SK-N-SH treated with all-trans-retinoic acid at 6 μM for 48 hours (cell line): Measurements from ENCODE around the gene OXNAD1.

Experiments
- ATAC-seq: fragments of 200-7000 bp; cut with Tn5 transposase; 3 replicates; pipeline ENCODE4 v1.9.1; 2020; ENCODE audit warnings: mild to moderate bottlenecking, moderate library complexity
- ARNTL ChIP-seq: fragments of 450-650 bp; formaldehyde crosslinking; IDR thresholded peaks from 2 replicates; pipeline ENCODE4 v1.5.0; 2020; ENCODE audit warnings: low read depth, mild to moderate bottlenecking, moderate library complexity, borderline replicate concordance
- BACH2 ChIP-seq: fragments of 250-450 bp; sonication (Bioruptor Pico); IDR thresholded peaks from 2 replicates; pipeline ENCODE4 v1.9.0; 2021; ENCODE audit warnings: mild to moderate bottlenecking, borderline replicate concordance
- CSDC2 ChIP-seq: fragments of 250-450 bp; sonication (Bioruptor Pico); IDR thresholded peaks from 2 replicates; pipeline ENCODE4 v1.5.0; 2020; ENCODE audit warnings: mild to moderate bottlenecking, moderate library complexity
- GLIS3 ChIP-seq: fragments of 250-450 bp; sonication (Bioruptor Pico); IDR thresholded peaks from 2 replicates; pipeline ENCODE4 v1.5.0; 2020; ENCODE audit warnings: mild to moderate bottlenecking, moderate library complexity
- ISL1 ChIP-seq: fragments of 250-450 bp; sonication (Bioruptor Pico); IDR thresholded peaks from 2 replicates; pipeline ENCODE4 v2.1.2; 2022; ENCODE audit warnings: mild to moderate bottlenecking, moderate library complexity
- OSR1 ChIP-seq: fragments of 250-450 bp; sonication (Bioruptor Pico); IDR thresholded peaks from 2 replicates; pipeline ENCODE4 v1.8.0; 2022; ENCODE audit warnings: moderate library complexity, mild to moderate bottlenecking, inconsistent platforms
- RARB ChIP-seq: fragments of 250-450 bp; sonication (Bioruptor Pico); IDR thresholded peaks from 2 replicates; pipeline ENCODE4 v1.8.0; 2021; ENCODE audit warnings: mild to moderate bottlenecking, moderate library complexity
- SNAI2 ChIP-seq: fragments of 250-450 bp; sonication (Bioruptor Pico); IDR thresholded peaks from 2 replicates; pipeline ENCODE4 v1.5.0; 2020; ENCODE audit warnings: mild to moderate bottlenecking, moderate library complexity
- TCF4 ChIP-seq: fragments of 250-450 bp; sonication (Bioruptor Pico); IDR thresholded peaks from 2 replicates; pipeline ENCODE4 v1.8.0; 2021; ENCODE audit warnings: mild to moderate bottlenecking, moderate library complexity, borderline replicate concordance
- TOX ChIP-seq: fragments of 250-450 bp; sonication (Bioruptor Pico); IDR thresholded peaks from 2 replicates; pipeline ENCODE4 v1.8.0; 2021; ENCODE audit warnings: mild to moderate bottlenecking, moderate library complexity, borderline replicate concordance
- ZC3H10 ChIP-seq: fragments of 250-450 bp; sonication (Bioruptor Pico); IDR thresholded peaks from 2 replicates; pipeline ENCODE4 v1.5.1; 2021; ENCODE audit warnings: mild to moderate bottlenecking, moderate library complexity
- ZFP3 ChIP-seq: fragments of 250-450 bp; sonication (Bioruptor Pico); IDR thresholded peaks from 2 replicates; pipeline ENCODE4 v1.5.0; 2020; ENCODE audit warnings: mild to moderate bottlenecking, moderate library complexity
- ZFP30 ChIP-seq: fragments of 450-650 bp; formaldehyde crosslinking; IDR thresholded peaks from 2 replicates; pipeline ENCODE4 v1.5.0; 2022; ENCODE audit warnings: mild to moderate bottlenecking, moderate library complexity
- ZNF565 ChIP-seq: fragments of 450-650 bp; formaldehyde crosslinking; conservative IDR thresholded peaks from 2 replicates; pipeline ENCODE4 v1.5.0; 2020; ENCODE audit warnings: low read depth, mild to moderate bottlenecking, moderate library complexity
- ZNF8 ChIP-seq: fragments of 450-650 bp; formaldehyde crosslinking; IDR thresholded peaks from 2 replicates; pipeline ENCODE4 v1.5.0; 2020; ENCODE audit warnings: mild to moderate bottlenecking, moderate library complexity
- TF ChIP-seq, protein P1 (sequence below): fragments of 250-450 bp; sonication (Bioruptor Pico); IDR thresholded peaks from 2 replicates; pipeline ENCODE4 v1.5.1; 2021; ENCODE audit warnings: mild to moderate bottlenecking, moderate library complexity
- TF ChIP-seq, protein P2 (sequence below): fragments of 250-450 bp; sonication (Bioruptor Pico); IDR thresholded peaks from 2 replicates; pipeline ENCODE4 v1.5.0; 2020; ENCODE audit warnings: mild to moderate bottlenecking, moderate library complexity
- TF ChIP-seq, protein P3 (sequence below): fragments of 250-450 bp; sonication (Bioruptor Pico); IDR thresholded peaks from 2 replicates; pipeline ENCODE4 v1.8.0; 2020; ENCODE audit warnings: mild to moderate bottlenecking, moderate library complexity, borderline replicate concordance

Gene OXNAD1

DNA sequence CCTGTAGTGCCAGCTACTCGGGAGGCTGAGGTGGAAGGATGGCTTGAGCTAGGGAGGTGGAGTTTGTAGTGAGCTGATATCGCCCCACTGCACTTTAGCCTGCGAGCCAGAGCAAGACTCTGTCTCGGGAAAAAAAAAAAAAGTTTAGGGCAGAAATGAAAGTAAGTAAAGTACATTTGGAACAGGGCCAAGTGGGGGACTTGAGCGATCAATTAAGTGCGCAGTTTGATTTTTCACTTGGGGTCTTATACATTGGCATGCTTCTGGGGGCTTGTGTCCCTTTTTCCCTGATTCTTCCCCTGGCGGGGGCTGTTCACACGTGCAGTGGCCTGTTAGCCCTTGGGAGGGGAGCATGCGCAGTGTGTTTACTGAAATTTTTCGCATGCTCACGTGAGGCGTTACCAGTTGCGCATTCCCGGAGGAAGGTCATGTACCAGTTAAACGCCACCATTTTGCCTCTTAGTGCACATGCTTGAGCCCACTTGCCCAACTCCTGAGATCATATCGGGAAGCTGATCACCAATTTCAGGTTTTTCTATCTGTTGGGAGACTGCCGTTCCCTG, 48.6 kb upstream of the OXNAD1 start (continued):
- TF ChIP-seq, protein P1, sequence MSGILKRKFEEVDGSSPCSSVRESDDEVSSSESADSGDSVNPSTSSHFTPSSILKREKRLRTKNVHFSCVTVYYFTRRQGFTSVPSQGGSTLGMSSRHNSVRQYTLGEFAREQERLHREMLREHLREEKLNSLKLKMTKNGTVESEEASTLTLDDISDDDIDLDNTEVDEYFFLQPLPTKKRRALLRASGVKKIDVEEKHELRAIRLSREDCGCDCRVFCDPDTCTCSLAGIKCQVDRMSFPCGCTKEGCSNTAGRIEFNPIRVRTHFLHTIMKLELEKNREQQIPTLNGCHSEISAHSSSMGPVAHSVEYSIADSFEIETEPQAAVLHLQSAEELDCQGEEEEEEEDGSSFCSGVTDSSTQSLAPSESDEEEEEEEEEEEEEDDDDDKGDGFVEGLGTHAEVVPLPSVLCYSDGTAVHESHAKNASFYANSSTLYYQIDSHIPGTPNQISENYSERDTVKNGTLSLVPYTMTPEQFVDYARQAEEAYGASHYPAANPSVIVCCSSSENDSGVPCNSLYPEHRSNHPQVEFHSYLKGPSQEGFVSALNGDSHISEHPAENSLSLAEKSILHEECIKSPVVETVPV = no peak
- TF ChIP-seq SNAI2 (CRISPR knock-in tag) (no peak), ZNF565 (no peak), ZC3H10 (CRISPR knock-in tag) (no peak)

DNA sequence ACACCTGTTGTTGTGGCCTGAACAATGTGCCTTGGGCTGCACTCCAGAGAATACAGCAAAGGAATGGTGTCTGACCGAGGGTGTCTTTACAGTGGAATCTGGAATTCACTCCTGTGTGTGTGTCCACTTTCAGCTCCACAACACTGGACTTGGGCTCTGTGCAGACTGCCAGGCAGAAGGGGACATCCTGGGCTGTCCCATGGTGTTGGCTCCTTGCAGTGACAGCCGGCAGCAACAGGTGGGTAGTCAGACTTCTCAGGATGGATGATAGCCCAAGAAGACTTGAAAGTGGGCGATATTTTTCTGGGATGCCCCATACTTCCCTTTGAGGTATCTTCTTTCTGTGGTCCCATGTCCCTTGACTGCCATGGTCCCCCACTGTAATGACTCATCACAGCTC, 45.2 kb upstream of the OXNAD1 start:
- TF ChIP-seq, protein P1 = no peak
- TF ChIP-seq, protein P2, sequence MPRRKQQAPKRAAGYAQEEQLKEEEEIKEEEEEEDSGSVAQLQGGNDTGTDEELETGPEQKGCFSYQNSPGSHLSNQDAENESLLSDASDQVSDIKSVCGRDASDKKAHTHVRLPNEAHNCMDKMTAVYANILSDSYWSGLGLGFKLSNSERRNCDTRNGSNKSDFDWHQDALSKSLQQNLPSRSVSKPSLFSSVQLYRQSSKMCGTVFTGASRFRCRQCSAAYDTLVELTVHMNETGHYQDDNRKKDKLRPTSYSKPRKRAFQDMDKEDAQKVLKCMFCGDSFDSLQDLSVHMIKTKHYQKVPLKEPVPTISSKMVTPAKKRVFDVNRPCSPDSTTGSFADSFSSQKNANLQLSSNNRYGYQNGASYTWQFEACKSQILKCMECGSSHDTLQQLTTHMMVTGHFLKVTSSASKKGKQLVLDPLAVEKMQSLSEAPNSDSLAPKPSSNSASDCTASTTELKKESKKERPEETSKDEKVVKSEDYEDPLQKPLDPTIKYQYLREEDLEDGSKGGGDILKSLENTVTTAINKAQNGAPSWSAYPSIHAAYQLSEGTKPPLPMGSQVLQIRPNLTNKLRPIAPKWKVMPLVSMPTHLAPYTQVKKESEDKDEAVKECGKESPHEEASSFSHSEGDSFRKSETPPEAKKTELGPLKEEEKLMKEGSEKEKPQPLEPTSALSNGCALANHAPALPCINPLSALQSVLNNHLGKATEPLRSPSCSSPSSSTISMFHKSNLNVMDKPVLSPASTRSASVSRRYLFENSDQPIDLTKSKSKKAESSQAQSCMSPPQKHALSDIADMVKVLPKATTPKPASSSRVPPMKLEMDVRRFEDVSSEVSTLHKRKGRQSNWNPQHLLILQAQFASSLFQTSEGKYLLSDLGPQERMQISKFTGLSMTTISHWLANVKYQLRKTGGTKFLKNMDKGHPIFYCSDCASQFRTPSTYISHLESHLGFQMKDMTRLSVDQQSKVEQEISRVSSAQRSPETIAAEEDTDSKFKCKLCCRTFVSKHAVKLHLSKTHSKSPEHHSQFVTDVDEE = no peak
- TF ChIP-seq TCF4 (CRISPR knock-in tag) = no peak
- no peak for TF ChIP-seq CSDC2 (CRISPR knock-in tag)
- no peak for TF ChIP-seq BACH2 (CRISPR knock-in tag)
- TF ChIP-seq, protein P3, sequence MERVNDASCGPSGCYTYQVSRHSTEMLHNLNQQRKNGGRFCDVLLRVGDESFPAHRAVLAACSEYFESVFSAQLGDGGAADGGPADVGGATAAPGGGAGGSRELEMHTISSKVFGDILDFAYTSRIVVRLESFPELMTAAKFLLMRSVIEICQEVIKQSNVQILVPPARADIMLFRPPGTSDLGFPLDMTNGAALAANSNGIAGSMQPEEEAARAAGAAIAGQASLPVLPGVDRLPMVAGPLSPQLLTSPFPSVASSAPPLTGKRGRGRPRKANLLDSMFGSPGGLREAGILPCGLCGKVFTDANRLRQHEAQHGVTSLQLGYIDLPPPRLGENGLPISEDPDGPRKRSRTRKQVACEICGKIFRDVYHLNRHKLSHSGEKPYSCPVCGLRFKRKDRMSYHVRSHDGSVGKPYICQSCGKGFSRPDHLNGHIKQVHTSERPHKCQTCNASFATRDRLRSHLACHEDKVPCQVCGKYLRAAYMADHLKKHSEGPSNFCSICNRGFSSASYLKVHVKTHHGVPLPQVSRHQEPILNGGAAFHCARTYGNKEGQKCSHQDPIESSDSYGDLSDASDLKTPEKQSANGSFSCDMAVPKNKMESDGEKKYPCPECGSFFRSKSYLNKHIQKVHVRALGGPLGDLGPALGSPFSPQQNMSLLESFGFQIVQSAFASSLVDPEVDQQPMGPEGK (CRISPR knock-in tag) = no peak
- TF ChIP-seq SNAI2 (CRISPR knock-in tag) = no peak
- TF ChIP-seq ZC3H10 (CRISPR knock-in tag) = no peak
- TF ChIP-seq GLIS3 (CRISPR knock-in tag) = no peak
- no peak for TF ChIP-seq OSR1 (CRISPR knock-in tag)
- TF ChIP-seq TOX (CRISPR knock-in tag) = no peak
- TF ChIP-seq ZNF565 = no peak
- no peak for TF ChIP-seq ZFP3
- no peak for TF ChIP-seq ISL1 (CRISPR knock-in tag)
- no peak for TF ChIP-seq ZFP30 (CRISPR knock-in tag)
- TF ChIP-seq RARB (CRISPR knock-in tag) = no peak
- no peak for TF ChIP-seq ZNF8
- no peak for ATAC-seq

DNA sequence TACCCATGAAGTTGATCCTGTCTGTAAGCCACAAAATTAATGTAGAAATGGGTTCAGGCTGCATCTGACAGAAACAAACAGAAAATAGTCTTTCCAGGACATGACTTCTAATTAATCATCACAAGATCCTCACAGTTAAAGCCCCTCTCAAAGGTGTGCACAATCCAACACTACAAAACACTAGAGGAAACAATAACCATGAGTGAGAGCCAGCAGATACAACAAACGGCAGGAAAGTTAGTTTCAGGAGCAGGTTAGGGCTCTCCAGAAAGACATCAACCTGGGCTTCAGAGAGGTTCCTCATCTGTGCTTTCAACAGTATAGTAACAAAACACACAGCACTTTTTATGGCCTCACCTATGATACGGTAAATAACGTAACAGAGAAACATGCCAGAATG, 43.0 kb upstream of the OXNAD1 start:
- ATAC-seq = no peak
- TF ChIP-seq OSR1 (CRISPR knock-in tag) (no peak), ZFP3 (no peak), ZNF565 (no peak), ZFP30 (CRISPR knock-in tag) (no peak), TOX (CRISPR knock-in tag) (no peak), TCF4 (CRISPR knock-in tag) (no peak), ZNF8 (no peak), ARNTL (CRISPR knock-in tag) (no peak), ISL1 (CRISPR knock-in tag) (no peak)
- TF ChIP-seq, protein P2 = no peak
- TF ChIP-seq, protein P3 (CRISPR knock-in tag) = no peak
- TF ChIP-seq, protein P1 = no peak
- TF ChIP-seq, all 23 proteins: peak for 0
